Naive thymus-derived CD4-positive, alpha-beta T cell (primary cell): Measurements from ENCODE around the gene ITGB7. TPM values are rescaled to one million over a fixed set of nuclear protein-coding genes. Genes with fewer than 3 reads are reported as not detected.

ENCODE experiments used
- ATAC-seq: fragments of 150-1000 bp; cut with Tn5 transposase; 2 replicates; pipeline ENCODE4 v1.10.0; 2021; ENCODE audit warnings: mild to moderate bottlenecking, moderate library complexity
- CTCF ChIA-PET: fragments of 350-600 bp; sonication (Branson Sonifier 250); formaldehyde crosslinking; loops from one replicate; lab custom pipeline; 2021; ENCODE audit warnings: antibody characterized with exemption; lab: Charles Lee
- POLR2A ChIA-PET: fragments of 350-600 bp; sonication (Branson Sonifier 250); formaldehyde crosslinking; loops from one replicate; lab custom pipeline; 2021; ENCODE audit warnings: antibody characterized with exemption, inconsistent platforms; lab: Charles Lee
- DNase-seq, 9 donors: peaks; one replicate each; pipeline versions ENCODE4 v3.0.0 to v3.0.0-alpha.2; 2020 to 2022; ENCODE audit warnings: mixed read lengths in 1 of 9
- H3K27ac ChIP-seq: one replicate; pipeline ENCODE4 v1.7.0; 2013; ENCODE audit warnings: mild to moderate bottlenecking, low read depth, low read length, moderate library complexity
- H3K27me3 ChIP-seq, 2 donors: one replicate each; pipeline ENCODE4 v1.7.0; 2013; ENCODE audit warnings: low read length in 2 of 2, mild to moderate bottlenecking in 2 of 2, moderate library complexity in 2 of 2; ENCODE audit not compliant: control insufficient read depth in 2 of 2, insufficient read depth in 2 of 2
- H3K36me3 ChIP-seq, 3 experiments: 1 replicate in 2 of 3; 2 replicates in 1 of 3; pipeline ENCODE4 v1.7.0; 2013; ENCODE audit warnings: low read length in 3 of 3, mild to moderate bottlenecking in 3 of 3, moderate library complexity in 1 of 3; ENCODE audit not compliant: insufficient read depth in 3 of 3, control insufficient read depth in 2 of 3
- H3K4me1 ChIP-seq, 2 donors: one replicate each; pipeline ENCODE4 v1.7.0; 2013; ENCODE audit warnings: low read length in 2 of 2, mild to moderate bottlenecking in 2 of 2, moderate library complexity in 1 of 2; ENCODE audit not compliant: control insufficient read depth in 2 of 2, insufficient read depth in 2 of 2
- H3K4me3 ChIP-seq: 2 replicates; pipeline ENCODE4 v1.7.0; 2013; ENCODE audit warnings: mild to moderate bottlenecking, low read length
- H3K9me3 ChIP-seq, 3 experiments: 1 replicate in 2 of 3; 2 replicates in 1 of 3; pipeline ENCODE4 v1.7.0; 2013; ENCODE audit warnings: low read length in 3 of 3; ENCODE audit not compliant: control insufficient read depth in 2 of 3
- H3K27ac Mint-ChIP-seq, 9 donors: one replicate each; pipeline ENCODE4 v1.8.0; 2020 to 2022; ENCODE audit warnings: mixed read lengths in 9 of 9, mild to moderate bottlenecking in 8 of 9, moderate library complexity in 5 of 9, inconsistent platforms in 2 of 9
- H3K27me3 Mint-ChIP-seq, 5 donors: one replicate each; pipeline ENCODE4 v1.8.0; 2021 to 2022; ENCODE audit warnings: mixed read lengths in 5 of 5, mild to moderate bottlenecking in 1 of 5
- H3K36me3 Mint-ChIP-seq, 5 donors: one replicate each; pipeline ENCODE4 v1.8.0; 2020 to 2022; ENCODE audit warnings: mixed read lengths in 5 of 5, mild to moderate bottlenecking in 3 of 5, inconsistent platforms in 1 of 5
- H3K4me1 Mint-ChIP-seq, 7 donors: one replicate each; pipeline ENCODE4 v1.8.0; 2020 to 2022; ENCODE audit warnings: mixed read lengths in 7 of 7, mild to moderate bottlenecking in 3 of 7, inconsistent platforms in 1 of 7
- H3K4me3 Mint-ChIP-seq, 10 donors: one replicate each; pipeline ENCODE4 v1.8.0; 2020 to 2022; ENCODE audit warnings: mild to moderate bottlenecking in 10 of 10, mixed read lengths in 10 of 10, moderate library complexity in 6 of 10, inconsistent platforms in 2 of 10
- H3K9me3 Mint-ChIP-seq, 11 donors: one replicate each; pipeline ENCODE4 v1.8.0; 2020 to 2022; ENCODE audit warnings: mixed read lengths in 11 of 11, mild to moderate bottlenecking in 4 of 11, inconsistent platforms in 1 of 11, moderate library complexity in 1 of 11
- intact Hi-C, 2 donors: fragments of 100-400 bp; cut with micrococcal nuclease; formaldehyde crosslinking; loops; one replicate each; pipeline ENCODE4 v1.15.1; 2023
- polyA plus RNA-seq, 2 donors: library from polyadenylated mRNA; unstranded; fragments of 300-500 nt; fragmentation: Illumina TruSeq; gene quantifications; one replicate each; pipeline ENCODE4 v1.2.3, GENCODE V29; 2021
- total RNA-seq, 6 experiments: library from RNA in 5 of 6; stranded (reverse) in 5 of 6; gene quantifications; 1 replicate in 5 of 6; 2 replicates in 1 of 6; pipeline ENCODE4 v1.2.3 and lab custom pipeline; 2021 to 2026

ITGB7 gene
- total and polyA plus RNA-seq, 7 experiments from 2014 or later = 191 to 760 (median 227) TPM

- H3K27me3 Mint-ChIP-seq = no peaks in the 10 kb centered on the region
Observed at GRCh38 chr12:53251477-53252348, 44.7 kb upstream of the ITGB7 start.

GRCh38 chr12:53245286-53245685 lies 38.2 kb upstream of the ITGB7 start:
- CTCF ChIA-PET = interaction anchor here (0.7 kb wide), 1 partner anchor 26 kb away, joined by 3 read pairs; no protein-coding TSS in a partner anchor

More at GRCh38 chr12:53251477-53252348, 44.7 kb upstream of the ITGB7 start:
- ChIA-PET CTCF (interaction anchor here (0.6 to 10.0 kb wide), 14 partner anchors 10 to 94 kb away, joined by 3 to 121 read pairs (median 4); partner anchors contain the start of gene AAAS), POLR2A (interaction anchor here (0.7 to 3.6 kb wide), 18 partner anchors 8 to 92 kb away, joined by 3 to 28 read pairs (median 4); partner anchors contain the start of genes CSAD, ESPL1, ITGB7 and PFDN5)
- ATAC-seq (peak; percentile 90), DNase-seq (peak; percentile 58 to 81 (median 69))
- peak overlapping the region; percentile 89 to 98 (median 96) for H3K4me3 Mint-ChIP-seq
- Histone ChIP-seq H3K9me3 (no peaks in the 10 kb centered on the region), H3K27me3 (no peaks in the 10 kb centered on the region), H3K4me1 (peaks cover 26 to 38% of the 10 kb centered on the region in 2 donors), H3K27ac (peak overlapping the region; percentile 95), H3K4me3 (peak overlapping the region; percentile 95), H3K36me3 (peaks cover 5 to 18% (median 6%) of the 10 kb centered on the region in 3 experiments)
- H3K9me3 Mint-ChIP-seq = no peaks in the 10 kb centered on the region
- H3K27ac Mint-ChIP-seq = peak overlapping the region; percentile 84 to 97 (median 94)
- intact Hi-C loops = loop anchor here (1.0 to 5.0 kb wide), 12 partner anchors 17 to 244 kb away; partner anchors contain the start of genes CSAD (in 2 of the 2), ESPL1 (in 2 of the 2), RARG (in 2 of the 2) and ZNF740 (in 2 of the 2)
- H3K4me1 Mint-ChIP-seq = peaks cover 37 to 59% (median 48%) of the 10 kb centered on the region in 7 donors
- H3K36me3 Mint-ChIP-seq = peaks cover 0 to 7% (median 3%) of the 10 kb centered on the region in 5 donors

GRCh38 chr12:53244337-53244736 lies 37.3 kb upstream of the ITGB7 start:
- Mint-ChIP-seq H3K27me3 (peaks cover 0 to 36% (median 5%) of the 10 kb centered on the region in 5 donors), H3K4me1 (peaks cover 0 to 11% (median 3%) of the 10 kb centered on the region in 7 donors), H3K36me3 (no peaks in the 10 kb centered on the region), H3K4me3 (no peak overlapping the region), H3K9me3 (peaks cover 0 to 4% (median 0%) of the 10 kb centered on the region in 11 donors), H3K27ac (peak overlapping the region in 1 of 9 donors; percentile 22)
- H3K4me3 ChIP-seq = no peak overlapping the region
- H3K36me3 ChIP-seq = no peaks in the 10 kb centered on the region
- ATAC-seq = no peak
- CTCF ChIA-PET = interaction anchor here (1.1 kb wide), 1 partner anchor 9 kb away, joined by 3 read pairs; no protein-coding TSS in a partner anchor
- no peaks in the 10 kb centered on the region for H3K27me3 ChIP-seq
- H3K27ac ChIP-seq = no peak overlapping the region
- no peaks in the 10 kb centered on the region for H3K9me3 ChIP-seq
- intact Hi-C loops = no loop called here
- DNase-seq = no peak
- H3K4me1 ChIP-seq = no peaks in the 10 kb centered on the region
- POLR2A ChIA-PET = interaction anchor here (0.7 to 1.9 kb wide), 2 partner anchors 63 to 135 kb away, joined by 3 to 4 read pairs; partner anchors contain the start of genes CSAD and ZNF740

More at GRCh38 chr12:53245286-53245685, 38.2 kb upstream of the ITGB7 start:
- intact Hi-C loops = no loop called here
- no peak overlapping the region for H3K4me3 ChIP-seq
- H3K27me3 ChIP-seq = no peaks in the 10 kb centered on the region
- ATAC-seq (no peak), DNase-seq (no peak)
- H3K4me1 ChIP-seq = no peaks in the 10 kb centered on the region
- peaks cover 0 to 11% (median 3%) of the 10 kb centered on the region in 7 donors for H3K4me1 Mint-ChIP-seq
- peaks cover 0 to 36% (median 5%) of the 10 kb centered on the region in 5 donors for H3K27me3 Mint-ChIP-seq
- H3K27ac Mint-ChIP-seq = no peak overlapping the region
- no peaks in the 10 kb centered on the region for H3K36me3 ChIP-seq
- H3K9me3 Mint-ChIP-seq = peaks cover 0 to 4% (median 0%) of the 10 kb centered on the region in 11 donors
- no peaks in the 10 kb centered on the region for H3K9me3 ChIP-seq
- H3K4me3 Mint-ChIP-seq = no peak overlapping the region
- no peaks in the 10 kb centered on the region for H3K36me3 Mint-ChIP-seq
- no peak overlapping the region for H3K27ac ChIP-seq
- POLR2A ChIA-PET = interaction anchor here (1.0 kb wide), 1 partner anchor 29 kb away, joined by 5 read pairs; no protein-coding TSS in a partner anchor

GRCh38 chr12:53241623-53242412 lies 34.8 kb upstream of the ITGB7 start:
- ChIA-PET POLR2A (interaction anchor here (1.1 to 1.4 kb wide), 3 partner anchors 17 to 30 kb away, joined by 3 to 5 read pairs (median 4); no protein-coding TSS in a partner anchor), CTCF (interaction anchor here (0.7 to 1.9 kb wide), 3 partner anchors 10 to 27 kb away, joined by 4 to 8 read pairs (median 6); a partner anchor contains a TSS)
- DNase-seq (no peak), ATAC-seq (no peak)
- Histone ChIP-seq H3K36me3 (no peaks in the 10 kb centered on the region), H3K4me3 (no peak overlapping the region), H3K27ac (no peak overlapping the region), H3K9me3 (no peaks in the 10 kb centered on the region), H3K27me3 (no peaks in the 10 kb centered on the region), H3K4me1 (peaks cover 2 to 7% of the 10 kb centered on the region in 2 donors)
- Mint-ChIP-seq H3K27me3 (peaks cover 0 to 36% (median 5%) of the 10 kb centered on the region in 5 donors), H3K27ac (peak overlapping the region in 1 of 9 donors; percentile 39), H3K4me1 (peaks cover 4 to 16% (median 10%) of the 10 kb centered on the region in 7 donors), H3K36me3 (no peaks in the 10 kb centered on the region), H3K9me3 (peaks cover 0 to 4% (median 0%) of the 10 kb centered on the region in 11 donors), H3K4me3 (no peak overlapping the region)
- intact Hi-C loops = no loop called here

GRCh38 chr12:53239643-53240258 lies 32.7 kb upstream of the ITGB7 start:
- no peak for ATAC-seq
- Mint-ChIP-seq H3K4me3 (no peak overlapping the region), H3K9me3 (no peaks in the 10 kb centered on the region), H3K4me1 (peaks cover 20 to 36% (median 28%) of the 10 kb centered on the region in 7 donors), H3K27me3 (peaks cover 0 to 26% (median 5%) of the 10 kb centered on the region in 5 donors), H3K36me3 (no peaks in the 10 kb centered on the region), H3K27ac (peak overlapping the region in 2 of 9 donors; percentile 32 to 57)
- ChIA-PET CTCF (interaction anchor here (0.7 to 1.7 kb wide), 3 partner anchors 24 to 108 kb away, joined by 3 to 5 read pairs (median 3); no protein-coding TSS in a partner anchor), POLR2A (no interaction called here)
- H3K27me3 ChIP-seq = no peaks in the 10 kb centered on the region
- no peak for DNase-seq
- intact Hi-C loops = no loop called here
- H3K9me3 ChIP-seq = no peaks in the 10 kb centered on the region
- no peaks in the 10 kb centered on the region for H3K36me3 ChIP-seq
- H3K4me1 ChIP-seq = peaks cover 15 to 23% of the 10 kb centered on the region in 2 donors
- H3K4me3 ChIP-seq = no peak overlapping the region
- no peak overlapping the region for H3K27ac ChIP-seq
